ENCODE measurements around the gene PDSS1.

Gene PDSS1

GRCh38 chr10:26700884-26701630 lies 3.6 kb downstream of the PDSS1 start:
- DNase-seq: no peak

GRCh38 chr10:26703096-26703495 lies 5.6 kb downstream of the PDSS1 start:
- no peak for DNase-seq

- DNase-seq: no peak
Measured at GRCh38 chr10:26703974-26704373, 6.5 kb downstream of the PDSS1 start.

GRCh38 chr10:26706206-26706605 lies 8.7 kb downstream of the PDSS1 start:
- DNase-seq: no peak

GRCh38 chr10:26706936-26707335 lies 9.4 kb downstream of the PDSS1 start:
- DNase-seq: no peak

GRCh38 chr10:26711324-26711723 lies 13.8 kb downstream of the PDSS1 start:
- no peak for DNase-seq

- DNase-seq: no peak
Measured at GRCh38 chr10:26714415-26715136, 17.1 kb downstream of the PDSS1 start.

- DNase-seq: no peak
Measured at GRCh38 chr10:26715137-26715487, 17.6 kb downstream of the PDSS1 start.

- no peak for DNase-seq
Measured at GRCh38 chr10:26717476-26717875, 20.0 kb downstream of the PDSS1 start.

- DNase-seq: peak; percentile 48 to 61
Measured at GRCh38 chr10:26721561-26721960, 24.1 kb downstream of the PDSS1 start.

- no peak for DNase-seq
Measured at GRCh38 chr10:26723016-26723415, 25.5 kb downstream of the PDSS1 start.

GRCh38 chr10:26725837-26726727 lies 28.6 kb downstream of the PDSS1 start:
- peak in 1 of 2 experiments; percentile 52 for DNase-seq

- no peak for DNase-seq
Measured at GRCh38 chr10:26727005-26727404, 29.5 kb downstream of the PDSS1 start.

- no peak for DNase-seq
Measured at GRCh38 chr10:26728957-26729356, 31.5 kb downstream of the PDSS1 start.

GRCh38 chr10:26729395-26729794 lies 31.9 kb downstream of the PDSS1 start:
- DNase-seq: no peak

GRCh38 chr10:26730552-26730951 lies 33.1 kb downstream of the PDSS1 start:
- no peak for DNase-seq

- DNase-seq: no peak
Measured at GRCh38 chr10:26733750-26734568, 36.5 kb downstream of the PDSS1 start.

- no peak for DNase-seq
Measured at GRCh38 chr10:26735435-26735834, 37.9 kb downstream of the PDSS1 start.

- DNase-seq: peak; percentile 43 to 56
Measured at GRCh38 chr10:26737730-26738129, 40.2 kb downstream of the PDSS1 start.

- DNase-seq: no peak
Measured at GRCh38 chr10:26738301-26738911, 40.9 kb downstream of the PDSS1 start.

- peak in 1 of 2 experiments; percentile 50 for DNase-seq
Measured at GRCh38 chr10:26739071-26739631, 41.6 kb downstream of the PDSS1 start.

GRCh38 chr10:26741368-26741767 lies 43.9 kb downstream of the PDSS1 start:
- no peak for DNase-seq

Measured in activated T-cell treated with anti-CD3 and anti-CD28 coated beads, Interleukin-2, amount 50 U/mL, for 48 hours (primary cell).